GM12878 (cell line): Measurements from ENCODE around the gene EMILIN2. TPM values are rescaled to one million over a fixed set of nuclear protein-coding genes. Genes with fewer than 3 reads are reported as not detected.
"Not testable (repeated sequence)": the region's sequence is repeated elsewhere in the genome, so short reads cannot be mapped to it uniquely, and the experiment has no call there.

ENCODE experiments used
- ATAC-seq: fragments of 200-7000 bp; cut with Tn5 transposase; 3 replicates; pipeline ENCODE4 v1.9.1; 2020; ENCODE audit warnings: mild to moderate bottlenecking, moderate library complexity
- BruUV-seq: library from RNA; stranded (reverse); fragments of 400-500 nt; replicated peaks from 2 replicates; lab custom pipeline; 2021; lab: Mats Ljungman, UMichigan
- CTCF ChIA-PET: fragments of 300-600 bp; sonication (Branson Sonifier 250); formaldehyde crosslinking; extraction: SDS; loops from one replicate; lab custom pipeline; 2021; ENCODE audit warnings: inconsistent platforms; lab: Yijun Ruan, JAX
- POLR2A ChIA-PET: fragments of 350-600 bp; formaldehyde crosslinking; extraction: SDS; loops from one replicate; lab custom pipeline; 2021; ENCODE audit warnings: inconsistent platforms; lab: Charles Lee
- RAD21 ChIA-PET: fragments of 300-600 bp; sonication (Branson Sonifier 250); formaldehyde crosslinking; loops from one replicate; lab custom pipeline; 2023; ENCODE audit warnings: antibody characterized with exemption; ENCODE audit not compliant: unreplicated experiment; lab: Charles Lee
- SMC1A ChIA-PET: fragments of 300-600 bp; sonication (Branson Sonifier 250); formaldehyde crosslinking; loops from one replicate; lab custom pipeline; 2023; ENCODE audit not compliant: unreplicated experiment, uncharacterized antibody; lab: Charles Lee
- DNase-seq: peaks from one replicate; pipeline ENCODE4 v3.0.0-alpha.2; 2011; ENCODE audit warnings: low read depth, low spot score
- FAIRE-seq: peaks from 3 replicates; lab custom pipeline; 2011; peaks lifted over from hg19 to GRCh38; lab: Jason Lieb, UNC
- H2AFZ ChIP-seq: 2 replicates; pipeline ENCODE4 v1.6.0; 2011; ENCODE audit warnings: low read depth, low read length, control low read depth; ENCODE audit not compliant: control insufficient read depth
- H3K27ac ChIP-seq: 2 replicates; pipeline ENCODE4 v1.5.1; 2011; ENCODE audit warnings: control low read depth; ENCODE audit not compliant: control insufficient read depth, insufficient read depth
- H3K27me3 ChIP-seq, 2 experiments: replicated peaks in 1 of 2; 2 replicates each; pipeline versions ENCODE4 v1.6.0 to v1.6.1; 2011; ENCODE audit warnings: low read length in 1 of 2; ENCODE audit not compliant: control insufficient read depth in 2 of 2, insufficient read depth in 2 of 2
- H3K36me3 ChIP-seq, 2 experiments: 2 replicates each; pipeline ENCODE4 v1.5.1; 2011; ENCODE audit warnings: low read length in 1 of 2; ENCODE audit not compliant: control insufficient read depth in 2 of 2, insufficient read depth in 2 of 2
- H3K4me1 ChIP-seq: 2 replicates; pipeline ENCODE4 v1.6.1; 2011; ENCODE audit warnings: mild to moderate bottlenecking, low read length, moderate library complexity, mixed read lengths; ENCODE audit not compliant: control insufficient read depth, insufficient read depth
- H3K4me2 ChIP-seq: 2 replicates; pipeline ENCODE4 v1.6.0; 2011; ENCODE audit warnings: control low read depth; ENCODE audit not compliant: control insufficient read depth, insufficient read depth
- H3K4me3 ChIP-seq: fragments of 200-600 bp; sonication (generic); 2 replicates; pipeline ENCODE4 v1.5.1; 2016
- H3K79me2 ChIP-seq: 2 replicates; pipeline ENCODE4 v1.6.0; 2011; ENCODE audit warnings: low read length; ENCODE audit not compliant: control insufficient read depth, insufficient read depth
- H3K9ac ChIP-seq: 2 replicates; pipeline ENCODE4 v1.8.0; 2011; ENCODE audit warnings: low read length, control low read depth, mixed read lengths; ENCODE audit not compliant: control insufficient read depth, insufficient read depth
- H3K9me3 ChIP-seq: replicated peaks from 3 replicates; pipeline ENCODE4 v1.5.1; 2011; ENCODE audit warnings: mild to moderate bottlenecking, low read length; ENCODE audit not compliant: control insufficient read depth, insufficient read depth
- H4K20me1 ChIP-seq: 2 replicates; pipeline ENCODE4 v1.6.0; 2011; ENCODE audit not compliant: control insufficient read depth, insufficient read depth
- CBX5 ChIP-seq: sonication (generic); IDR thresholded peaks from 2 replicates; pipeline ENCODE4 v1.6.1; 2016; ENCODE audit warnings: low read depth, moderate library complexity, mild to moderate bottlenecking, inconsistent platforms
- EED ChIP-seq: sonication (generic); IDR thresholded peaks from 2 replicates; pipeline ENCODE4 v1.6.1; 2016; ENCODE audit warnings: antibody characterized with exemption, low read depth
- ETV6 ChIP-seq, 2 experiments: fragments of 450-650 bp in 1 of 2; IDR thresholded peaks in 1 of 2; conservative IDR thresholded peaks in 1 of 2; 2 replicates each; pipeline ENCODE4 v1.6.1; 2014; ENCODE audit warnings: antibody characterized with exemption in 1 of 2, borderline replicate concordance in 1 of 2, low read depth in 1 of 2, mild to moderate bottlenecking in 1 of 2, moderate library complexity in 1 of 2
- GABPA ChIP-seq: IDR thresholded peaks from 2 replicates; pipeline ENCODE4 v1.6.1; 2014; ENCODE audit warnings: antibody characterized with exemption, low read depth, mild to moderate bottlenecking, inconsistent platforms
- MYB ChIP-seq: fragments of 150-350 bp; IDR thresholded peaks from 2 replicates; pipeline ENCODE4 v1.6.1; 2014; ENCODE audit warnings: mild to moderate bottlenecking, low read depth, low read length, borderline replicate concordance
- NFYB ChIP-seq: IDR thresholded peaks from 2 replicates; pipeline ENCODE4 v1.6.1; 2011; ENCODE audit warnings: low read depth, mild to moderate bottlenecking, low read length, improper control_type of control experiment, moderate library complexity; ENCODE audit not compliant: insufficient read depth
- SMARCA5 ChIP-seq: fragments of 450-650 bp; IDR thresholded peaks from 2 replicates; pipeline ENCODE4 v1.6.1; 2017; ENCODE audit warnings: mild to moderate bottlenecking
- ZBTB33 ChIP-seq: fragments of 450-650 bp; IDR thresholded peaks from 2 replicates; pipeline ENCODE4 v1.6.1; 2017; ENCODE audit warnings: mild to moderate bottlenecking
- ZNF592 ChIP-seq: fragments of 450-650 bp; IDR thresholded peaks from 2 replicates; pipeline ENCODE4 v1.6.1; 2017; ENCODE audit warnings: mild to moderate bottlenecking, moderate library complexity
- WGBS: methylation state at CpG from one replicate; pipeline ENCODE4 v1.1.6; 2016; ENCODE audit warnings: low lambda C conversion rate; ENCODE audit not compliant: insufficient replicate concordance, insufficient coverage; ENCODE audit errors: missing lambda C conversion rate; 5-methylcytosine and 5-hydroxymethylcytosine counted together
- in situ Hi-C: fragments of 300-500 bp; cut with MboI; formaldehyde crosslinking; loops from 9 replicates; pipeline ENCODE4 v1.14.3; 2018; ENCODE audit warnings: mixed read lengths
- intact Hi-C: fragments of 100-400 bp; cut with micrococcal nuclease; formaldehyde crosslinking; loops from one replicate; pipeline ENCODE4 v1.14.2; 2022; ENCODE audit not compliant: unreplicated experiment
- polyA plus RNA-seq, 11 experiments: library from polyadenylated mRNA; depleted of rRNA in 4 of 11; unstranded in 6 of 11; stranded (reverse) in 5 of 11; fragments of >200 nt; fragmentation: Nextera tagmentation in 4 of 11; fragmentation: Illumina TruSeq in 1 of 11; extraction: Ambion mirVana in 4 of 11; extraction: Trizol in 1 of 11; gene quantifications; 1 replicate in 1 of 11; 2 replicates in 10 of 11; pipeline versions ENCODE4 v1.2.1 to v1.2.3, GENCODE V29; 2011 to 2016; ENCODE audit warnings: inconsistent platforms in 2 of 11, missing spikeins in 2 of 11, low read depth in 1 of 11
- total RNA-seq, 4 experiments: library from RNA; depleted of rRNA in 3 of 4; stranded (reverse); fragments of >200 nt in 3 of 4; fragmentation: Illumina TruSeq in 1 of 4; extraction: Trizol in 1 of 4; gene quantifications; 2 replicates each; pipeline versions ENCODE4 v1.2.1 to v1.2.3, GENCODE V29; 2013 to 2021

Gene EMILIN2
- total and polyA plus RNA-seq, 10 of the 15 experiments (the other 5 are each of a cell fraction or from before 2014, with no cell fraction given): 0.58 to 18.4 (median 5.9) TPM

GRCh38 chr18:2866465-2866864 is 19.7 kb downstream of the EMILIN2 start:
- H3K36me3 ChIP-seq, POLR2A ChIA-PET, H4K20me1 ChIP-seq, H3K9ac ChIP-seq, ATAC-seq, BruUV-seq, H3K79me2 ChIP-seq, SMC1A ChIA-PET, H2AFZ ChIP-seq, RAD21 ChIA-PET, FAIRE-seq, H3K27me3 ChIP-seq, CTCF ChIA-PET, H3K4me1 ChIP-seq, DNase-seq, in situ Hi-C loops, H3K4me3 ChIP-seq, H3K9me3 ChIP-seq, intact Hi-C loops, H3K4me2 ChIP-seq, H3K27ac ChIP-seq: not testable (repeated sequence)
- WGBS: 4% methylated on average over 2 of the region's 2 CpGs

- RAD21 ChIA-PET: no interaction called here
- BruUV-seq: no TSS peak
- ATAC-seq: no peak
- TF ChIP-seq MYB (no peak), ZBTB33 (no peak), NFYB (no peak), EED (no peak), CBX5 (no peak), SMARCA5 (no peak), GABPA (no peak), ETV6 (conservative IDR thresholded peaks at IDR 0.05 in 1 of 2, IDR thresholded peaks at IDR 0.05 in 1 of 2; ENCODE audit: borderline replicate concordance in 1 of 2, low read depth in 1 of 2) (no peak), ZNF592 (no peak)
Measured at GRCh38 chr18:2869207-2869606, 22.4 kb downstream of the EMILIN2 start.

More at GRCh38 chr18:2869207-2869606, 22.4 kb downstream of the EMILIN2 start:
- ChIA-PET SMC1A (no interaction called here), CTCF (interaction anchor here (0.6 kb wide), 1 partner anchor 613 kb away, joined by 3 read pairs; no protein-coding TSS in a partner anchor), POLR2A (no interaction called here)
- Histone ChIP-seq H3K4me2 (no peak overlapping the region), H2AFZ (no peak overlapping the region), H3K9ac (no peak overlapping the region), H3K4me1 (no peaks in the 10 kb centered on the region), H3K27ac (no peak overlapping the region), H3K27me3 (no peaks in the 10 kb centered on the region), H3K79me2 (no peaks in the 10 kb centered on the region), H3K4me3 (no peak overlapping the region), H3K36me3 (no peaks in the 10 kb centered on the region), H3K9me3 (no peaks in the 10 kb centered on the region), H4K20me1 (no peaks in the 10 kb centered on the region)
- 0% methylated on average over 2 of the region's 2 CpGs for WGBS
- no peak for DNase-seq
- in situ Hi-C loops (no loop called here), intact Hi-C loops (no loop called here)
- FAIRE-seq: no peak
